HG02610 (cell line): ENCODE data around the gene PUSL1.

Experiments
- ATAC-seq: cut with Tn5 transposase; IDR thresholded peaks from one replicate; pipeline ENCODE4 v1.9.1; 2021; ENCODE audit warnings: mild to moderate bottlenecking, moderate library complexity; ENCODE audit not compliant: unreplicated experiment

The PUSL1 gene

DNA sequence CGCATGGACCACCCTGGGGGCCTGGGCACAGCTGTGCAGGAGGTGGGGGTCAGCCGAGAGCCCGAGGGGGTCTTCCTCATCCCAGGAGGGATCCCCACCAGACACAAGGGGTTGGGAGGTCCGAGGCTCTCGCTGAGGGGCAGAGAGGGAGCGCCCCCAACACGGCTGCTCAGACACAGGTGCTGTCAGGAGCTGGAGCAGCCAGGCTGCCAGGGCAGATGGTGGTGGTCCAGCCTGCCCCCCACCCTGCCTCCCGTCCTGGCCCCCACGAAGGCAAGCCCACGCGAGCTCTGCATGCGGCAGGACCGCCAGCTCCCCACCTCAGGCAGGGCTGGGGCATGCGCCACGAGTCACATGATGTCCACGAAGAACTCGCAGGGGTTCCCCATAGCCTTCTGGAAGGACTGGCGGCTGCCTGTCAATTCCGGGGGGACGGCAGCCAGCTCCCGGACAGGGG, 27.4 kb downstream of the PUSL1 start:
- ATAC-seq, result no peak

DNA sequence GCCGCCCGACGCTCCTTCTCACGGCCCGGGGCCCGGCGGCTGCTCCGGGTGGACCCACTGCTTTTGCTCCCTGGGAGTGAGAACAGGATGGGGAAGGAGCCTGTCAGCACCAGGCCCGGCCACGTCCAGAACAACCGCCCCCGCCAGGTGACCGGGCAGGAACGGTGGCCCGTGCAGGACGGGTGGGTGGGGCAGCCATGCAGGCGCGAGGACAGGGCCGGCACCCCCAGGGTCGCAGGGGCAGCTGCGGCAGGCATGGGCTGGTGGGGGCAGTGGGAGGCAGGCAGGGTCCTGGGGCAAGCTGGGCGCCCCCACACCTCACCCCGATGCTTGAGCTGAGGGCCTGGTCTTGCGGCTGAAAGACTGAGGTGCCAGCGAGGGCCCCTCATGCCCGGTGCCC, 28.0 kb downstream of the PUSL1 start:
- ATAC-seq, result no peak

DNA sequence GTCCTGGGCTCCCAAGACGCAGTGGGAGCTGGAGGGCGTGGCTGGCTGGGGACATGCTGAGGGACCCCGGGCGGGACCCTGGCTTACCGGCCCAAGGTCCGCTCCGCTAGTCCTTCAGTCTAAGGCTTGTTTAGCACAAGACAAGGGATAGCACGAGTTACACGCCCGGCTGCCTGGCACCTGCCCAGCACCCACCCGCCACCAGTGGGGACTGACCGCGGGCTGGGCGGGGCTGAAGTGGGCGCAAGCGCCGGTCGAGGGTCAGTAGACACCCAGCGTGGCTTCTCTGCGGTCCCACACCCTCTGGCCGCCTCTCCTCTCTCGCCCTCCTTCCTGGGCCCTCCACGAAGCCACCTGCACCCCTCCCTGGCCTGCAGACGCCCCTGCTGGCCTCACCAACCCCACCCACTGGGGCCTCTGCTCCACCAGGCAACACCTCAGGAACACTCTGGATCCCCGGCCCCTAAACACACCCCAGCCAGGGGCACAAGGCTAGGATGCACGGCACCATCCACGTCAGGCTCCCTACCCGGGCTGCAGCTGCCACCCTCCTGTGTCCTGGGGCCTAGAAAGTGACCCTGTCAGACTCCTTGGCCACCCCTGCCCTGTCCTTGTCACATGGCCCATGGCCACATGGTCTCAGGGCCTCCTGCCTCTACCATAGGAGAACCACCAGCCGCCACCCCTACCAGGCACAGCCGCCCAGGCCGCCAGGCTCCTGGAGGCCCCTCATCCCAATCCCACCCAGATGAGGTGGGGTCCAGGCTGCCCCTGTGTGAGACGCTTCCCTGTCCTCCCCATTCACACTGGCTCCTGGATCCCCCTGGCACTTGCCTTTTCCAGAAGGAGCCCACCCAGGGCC, 28.8 kb downstream of the PUSL1 start:
- no peak for ATAC-seq

DNA sequence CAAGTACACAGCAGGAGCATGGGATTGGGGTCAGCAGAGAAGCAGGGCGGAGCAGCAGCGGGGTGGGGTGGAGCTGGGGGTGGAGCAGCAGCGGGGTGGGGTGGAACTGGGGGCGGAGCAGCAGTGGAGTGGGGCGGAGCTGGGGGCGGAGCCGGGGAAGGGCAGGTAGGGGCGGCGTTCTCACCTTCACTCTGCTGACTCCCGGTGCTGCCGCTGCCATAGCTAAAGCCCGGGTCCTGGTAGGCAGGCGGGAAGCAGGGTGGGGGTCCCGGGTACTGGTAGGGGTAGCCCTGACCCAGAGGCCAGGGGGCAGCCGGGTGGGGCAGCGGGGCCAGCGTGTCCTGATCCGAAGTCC, 29.4 kb downstream of the PUSL1 start:
- no peak for ATAC-seq

DNA sequence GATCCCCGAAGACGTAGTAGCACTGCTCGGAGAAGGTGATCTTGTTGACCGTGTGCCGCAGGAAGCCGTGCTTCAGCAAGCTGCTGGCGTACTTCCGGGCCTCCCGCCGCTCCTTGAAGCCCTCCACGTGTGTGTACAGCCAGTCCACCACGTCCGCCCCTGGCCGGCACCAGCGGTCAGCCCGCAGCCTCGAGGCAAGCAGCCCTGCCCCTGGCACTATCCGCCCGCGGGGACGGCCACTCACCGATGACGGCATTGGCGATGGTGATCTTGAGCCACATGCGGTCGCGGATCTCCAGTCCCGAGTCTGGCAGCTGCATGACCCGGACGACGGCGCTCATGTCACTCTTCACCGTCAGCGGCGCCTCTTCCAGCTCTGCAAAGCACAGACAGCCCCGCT, 29.9 kb downstream of the PUSL1 start:
- no peak for ATAC-seq

DNA sequence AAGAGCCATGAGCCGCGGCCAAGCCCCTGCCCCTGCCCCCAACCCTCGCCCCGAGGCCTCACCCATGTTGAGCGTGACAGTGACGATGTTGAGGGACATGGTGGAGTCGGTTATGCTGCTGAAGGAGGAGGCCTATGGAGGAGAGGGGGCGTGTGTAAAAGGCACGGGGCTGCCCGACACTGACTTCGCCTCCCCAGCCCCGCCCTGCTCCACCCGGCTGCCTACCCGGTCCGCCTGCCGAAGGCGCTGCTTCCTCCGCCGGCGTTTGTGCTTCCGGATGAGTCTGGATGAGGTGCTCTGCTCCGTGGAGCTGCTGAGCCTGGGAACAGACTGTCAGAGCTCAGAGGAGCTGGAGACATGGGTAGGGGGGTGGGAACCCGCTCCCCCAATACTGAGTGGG, 31.8 kb downstream of the PUSL1 start:
- ATAC-seq, result no peak

DNA sequence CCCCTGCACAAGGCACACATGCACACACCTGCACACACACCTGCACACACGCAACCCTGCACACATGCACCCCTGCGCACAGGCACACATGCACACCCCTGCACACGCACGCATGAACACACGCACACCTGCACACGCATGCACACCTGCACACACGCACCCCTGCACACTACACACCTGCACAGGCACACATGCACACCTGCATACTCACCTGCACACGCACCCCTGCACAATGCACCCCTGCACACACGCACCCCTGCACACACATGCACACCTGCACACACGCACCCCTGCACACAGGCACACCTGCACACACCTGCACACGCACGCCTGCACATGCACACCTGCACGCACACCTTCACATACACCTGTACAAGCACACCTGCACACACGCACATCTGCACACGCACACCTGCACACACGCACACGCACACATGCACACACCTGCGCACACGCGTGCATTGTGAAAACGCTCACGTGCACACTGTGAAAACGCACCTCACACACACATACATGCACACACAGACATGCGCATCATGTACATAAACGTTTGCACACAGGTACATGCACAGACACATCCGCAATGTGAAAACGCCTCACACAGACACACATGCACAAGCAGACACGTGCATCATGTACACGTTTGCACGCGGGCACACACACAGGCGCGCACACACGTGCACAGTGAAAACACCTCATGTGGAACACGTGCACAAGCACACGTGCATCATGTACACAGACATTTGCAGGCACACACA, 32.6 kb downstream of the PUSL1 start:
- no peak for ATAC-seq

DNA sequence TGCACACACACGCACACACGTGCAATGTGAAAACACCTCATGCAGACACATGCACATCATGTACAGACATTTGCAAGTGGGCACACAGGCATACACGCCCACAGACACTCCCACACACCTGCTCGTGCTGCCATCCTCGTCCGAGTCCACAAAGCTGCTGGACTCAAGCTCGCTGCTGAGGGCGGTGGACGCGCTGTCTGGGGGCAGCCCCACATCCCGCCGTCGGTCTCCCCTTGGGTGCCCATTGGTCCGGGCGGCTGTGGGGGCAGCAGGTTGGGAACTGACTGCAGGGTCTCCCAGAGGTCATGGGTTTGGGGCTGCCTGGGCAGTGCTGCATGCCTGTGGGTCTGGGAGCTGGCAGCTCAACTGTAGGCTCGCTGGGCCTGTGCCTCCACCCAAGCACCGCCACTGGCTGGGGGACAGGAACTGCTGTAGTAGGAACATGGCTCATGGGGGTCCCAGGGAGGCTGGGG, 33.2 kb downstream of the PUSL1 start:
- no peak for ATAC-seq

DNA sequence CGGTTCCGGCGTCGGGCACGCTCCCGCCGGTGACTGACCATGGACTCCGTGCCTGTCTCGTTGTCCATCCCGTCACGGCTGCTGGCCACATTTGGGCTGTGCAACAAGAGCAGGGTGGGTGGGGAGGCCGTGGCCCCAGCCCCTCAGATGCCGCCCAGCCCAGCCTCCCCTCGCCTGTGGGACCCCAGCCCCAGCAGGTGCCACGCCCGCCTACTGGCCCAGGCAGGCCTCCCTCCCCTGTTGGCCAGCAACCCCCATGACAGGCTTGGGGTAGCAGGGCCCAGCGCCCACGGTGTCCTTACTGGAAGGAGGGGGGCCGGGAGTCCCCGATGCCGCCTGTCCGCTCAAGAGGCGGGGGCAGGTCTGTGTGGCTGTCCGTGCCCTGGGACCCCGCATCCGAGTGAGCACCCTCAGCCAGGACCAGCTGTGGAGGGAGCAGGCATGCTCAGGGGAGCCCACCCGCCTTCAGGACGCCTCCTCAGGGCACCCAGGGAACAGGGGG, 33.7 kb downstream of the PUSL1 start:
- no peak for ATAC-seq

DNA sequence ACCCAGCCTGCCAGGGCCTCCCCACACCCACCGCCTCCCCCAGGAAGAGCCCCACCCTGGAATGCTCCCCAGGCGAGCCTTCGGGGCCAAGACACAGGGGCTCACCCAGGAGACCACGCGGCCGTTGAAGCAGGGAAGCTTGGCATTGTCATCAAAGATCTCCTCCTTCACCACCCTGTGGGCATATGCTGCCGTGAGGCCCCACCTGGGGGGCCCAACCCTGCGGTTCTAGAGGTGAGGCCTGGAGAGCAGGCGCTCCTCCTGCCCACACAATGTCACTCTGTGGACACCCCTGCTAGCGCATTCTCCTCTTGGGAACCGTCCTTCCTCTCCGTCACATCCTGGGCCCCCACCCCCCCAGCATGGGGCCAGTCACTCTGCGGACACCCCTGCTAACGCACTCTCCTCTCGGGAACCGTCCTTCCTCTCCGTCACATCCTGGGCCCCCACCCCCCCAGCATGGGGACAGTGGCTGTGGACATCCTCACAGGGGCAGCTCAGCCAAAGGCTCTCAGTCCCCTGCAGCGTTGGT, 34.3 kb downstream of the PUSL1 start:
- ATAC-seq, result no peak

DNA sequence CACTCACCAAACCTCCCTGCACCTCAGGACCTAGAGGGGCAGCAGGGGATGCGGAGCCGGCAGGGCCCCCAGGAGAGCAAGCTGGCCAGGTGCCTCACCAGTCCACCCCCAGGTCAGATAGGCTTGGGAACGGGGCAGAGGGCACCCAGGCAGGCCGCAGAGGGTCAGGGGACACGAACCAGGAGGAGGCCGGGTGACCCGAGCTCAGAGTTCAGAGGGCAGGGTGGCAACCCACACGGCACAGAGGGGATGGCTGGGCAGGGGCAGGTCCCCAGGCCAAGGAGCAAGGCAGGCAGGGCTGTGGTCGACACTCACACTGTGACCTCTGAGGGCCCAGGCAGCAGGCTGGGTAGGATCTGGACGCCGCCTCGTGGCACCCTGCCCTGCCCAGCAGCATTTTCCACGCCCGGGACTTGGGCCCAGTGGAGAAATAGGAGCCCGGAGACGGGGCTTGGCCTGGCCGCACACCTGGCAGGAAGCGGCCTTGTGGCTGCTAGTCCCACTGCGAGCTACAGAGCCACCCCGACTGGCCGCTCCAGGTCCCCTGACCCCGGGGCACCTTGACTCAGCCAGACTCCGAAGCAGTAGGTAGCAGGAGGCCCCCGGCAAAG, 35.5 kb downstream of the PUSL1 start:
- no peak for ATAC-seq

DNA sequence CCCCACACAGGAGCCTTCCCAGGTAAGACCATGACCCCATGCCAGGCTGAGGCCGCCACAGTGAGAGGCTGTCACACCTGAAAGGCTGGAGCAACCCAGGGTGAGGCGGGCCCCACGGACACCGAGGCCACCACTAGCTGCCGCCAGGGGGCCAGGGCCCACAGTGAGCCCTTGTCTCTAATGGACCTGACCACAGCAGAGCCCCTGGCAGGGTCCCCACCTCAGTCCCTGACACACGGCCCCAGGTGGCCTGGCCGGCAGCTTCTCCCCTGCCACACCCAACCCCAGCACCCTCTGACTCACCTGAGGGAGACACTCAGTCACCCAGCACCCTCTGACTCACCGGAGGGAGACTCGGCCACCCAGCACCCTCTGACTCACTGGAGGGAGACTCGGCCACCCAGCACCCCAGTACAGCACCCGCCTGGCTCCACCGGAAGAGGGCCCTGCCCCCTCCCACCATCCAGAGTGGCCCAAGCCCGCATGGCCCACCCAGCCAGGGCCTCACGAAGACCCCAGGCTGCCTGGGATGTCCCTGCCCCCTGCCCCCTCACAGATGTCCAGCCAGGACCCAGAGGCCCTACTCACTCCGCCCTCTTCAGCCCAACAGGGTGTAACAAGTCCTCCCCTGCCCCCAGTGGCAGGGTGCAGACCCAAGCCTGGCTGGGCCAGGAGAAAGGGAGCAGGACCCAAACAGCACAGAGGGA, 36.4 kb downstream of the PUSL1 start:
- no peak for ATAC-seq

DNA sequence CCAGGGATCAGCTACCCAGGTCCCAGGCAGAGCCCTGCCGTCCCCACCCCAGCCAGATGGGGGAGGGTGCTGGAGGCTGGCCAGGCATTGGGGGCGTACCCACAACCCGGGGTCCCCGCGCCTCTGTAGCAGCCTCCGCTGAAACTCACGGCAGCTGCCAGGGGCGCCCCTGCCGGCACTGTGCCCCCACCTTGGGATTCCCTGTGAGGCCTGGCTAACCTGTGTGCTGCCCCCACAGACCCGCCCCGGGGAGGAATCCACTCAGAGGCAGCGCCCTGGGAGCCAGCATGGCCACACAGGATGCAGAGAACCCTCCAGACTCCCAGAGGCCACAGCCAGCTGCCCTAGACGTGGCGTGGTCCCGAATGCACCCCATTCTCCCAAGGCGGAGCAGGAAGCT, 37.0 kb downstream of the PUSL1 start:
- no peak for ATAC-seq

DNA sequence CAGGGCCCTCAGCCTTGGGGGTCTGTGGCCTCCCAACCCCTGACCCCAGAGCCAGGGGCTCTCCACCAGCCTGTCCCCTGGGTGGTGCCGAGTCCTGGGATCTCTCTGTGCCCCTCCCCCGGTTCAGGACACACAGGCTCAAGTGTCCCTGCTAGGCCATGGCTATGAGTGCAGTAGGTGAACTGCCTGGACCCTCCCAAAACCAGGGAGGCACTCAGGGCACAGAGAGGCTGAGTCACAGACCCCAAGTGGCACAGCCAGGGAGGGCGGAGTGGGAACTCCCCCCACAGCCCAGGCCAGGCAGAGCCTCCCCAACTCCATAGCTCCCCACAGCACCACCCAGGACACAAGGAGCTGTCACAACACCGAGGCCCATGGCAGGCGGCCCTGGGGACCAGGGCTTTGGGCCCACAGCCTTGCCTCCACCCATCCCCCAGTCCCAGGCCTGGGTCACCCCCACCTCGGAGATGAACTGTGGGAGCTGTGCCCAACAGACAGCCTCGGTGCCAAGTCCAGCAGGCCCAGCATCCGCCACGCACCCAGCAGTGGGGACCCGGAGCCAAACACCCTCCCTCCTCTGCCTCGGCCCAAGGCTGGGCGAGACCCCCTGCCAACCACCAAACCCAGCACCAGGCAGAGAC, 37.6 kb downstream of the PUSL1 start:
- ATAC-seq, result no peak

DNA sequence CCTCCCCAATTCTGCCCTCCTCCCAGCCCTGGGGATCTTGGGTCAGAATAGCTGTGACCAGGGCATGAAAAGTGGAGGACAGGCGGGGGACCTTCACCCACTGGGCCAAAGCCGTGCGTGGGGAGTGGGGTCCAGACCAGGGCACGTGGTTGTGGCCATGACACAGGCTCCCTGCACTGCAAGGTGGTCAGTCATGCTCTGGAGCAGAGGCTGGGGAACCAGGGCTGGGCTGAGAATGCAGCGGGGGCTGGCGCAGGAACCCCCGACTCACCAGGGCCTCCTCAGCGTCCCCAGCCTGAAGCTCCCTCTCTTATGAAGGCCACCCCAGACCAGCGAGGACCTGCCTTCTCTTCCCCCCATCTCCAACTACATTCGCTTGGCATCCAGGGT, 38.1 kb downstream of the PUSL1 start:
- no peak for ATAC-seq

DNA sequence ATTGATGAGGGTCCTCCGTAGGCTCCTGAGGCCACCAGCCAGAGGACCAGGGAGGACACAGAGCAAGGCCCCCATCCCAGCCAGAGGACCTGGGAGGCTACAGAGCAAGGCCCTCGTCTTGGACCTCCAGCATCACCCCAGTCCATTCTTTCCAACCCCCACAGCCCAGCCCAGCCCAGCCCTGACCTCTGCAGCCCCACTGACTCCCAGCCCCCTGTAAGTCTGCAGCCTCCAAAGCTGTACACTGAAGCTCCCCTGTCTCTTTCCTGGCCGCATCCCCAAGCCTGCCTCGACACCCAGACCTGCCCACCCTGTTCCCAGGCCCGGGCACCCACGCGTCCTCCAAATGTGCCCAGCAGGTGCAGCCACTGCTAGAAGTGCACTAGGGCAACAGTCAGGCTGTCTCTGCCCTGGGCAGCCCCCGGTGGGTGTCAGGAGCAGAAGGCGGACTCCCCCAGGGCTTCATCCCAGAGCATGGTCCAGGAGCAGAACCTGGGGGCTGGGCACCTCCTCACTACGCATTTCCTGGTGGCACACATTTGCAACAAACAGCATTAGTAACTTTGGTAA, 38.7 kb downstream of the PUSL1 start:
- no peak for ATAC-seq

DNA sequence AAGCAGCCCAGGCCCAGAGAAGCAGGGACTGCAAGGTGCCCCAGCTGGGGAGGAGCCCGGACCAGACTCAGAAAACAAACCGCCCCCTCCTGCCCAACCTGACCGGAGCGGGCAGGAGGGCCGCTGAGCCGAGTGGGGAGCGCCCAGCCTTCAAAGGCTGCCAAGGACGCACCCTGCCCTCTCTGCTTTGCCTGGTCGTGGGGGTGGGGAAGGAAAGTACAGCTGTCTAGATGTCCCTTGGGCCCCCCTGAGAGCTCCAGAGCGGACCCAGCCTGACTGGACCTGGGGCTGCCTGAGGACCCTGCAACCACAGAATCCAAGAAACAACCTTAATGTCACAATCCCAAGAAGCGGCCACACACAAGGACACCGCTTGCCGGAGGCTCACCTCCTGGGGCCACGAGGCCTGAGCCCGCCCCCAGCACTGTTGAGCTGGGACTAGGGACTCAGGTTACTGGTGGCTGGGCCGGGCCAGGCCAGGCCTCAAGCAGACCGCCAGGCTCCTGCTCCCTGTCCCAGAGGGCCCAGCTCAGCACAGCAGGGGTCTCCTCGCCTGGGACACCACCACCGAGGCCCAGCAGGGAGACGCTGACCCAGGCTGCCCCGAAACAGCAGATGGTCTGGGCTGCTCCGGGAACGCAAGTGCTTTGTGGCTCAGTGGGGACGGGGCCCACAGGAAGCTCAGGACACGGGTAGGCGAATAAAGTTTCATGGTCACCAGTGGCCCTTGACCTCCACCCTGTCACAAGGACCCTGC, 39.4 kb downstream of the PUSL1 start:
- ATAC-seq, result no peak

DNA sequence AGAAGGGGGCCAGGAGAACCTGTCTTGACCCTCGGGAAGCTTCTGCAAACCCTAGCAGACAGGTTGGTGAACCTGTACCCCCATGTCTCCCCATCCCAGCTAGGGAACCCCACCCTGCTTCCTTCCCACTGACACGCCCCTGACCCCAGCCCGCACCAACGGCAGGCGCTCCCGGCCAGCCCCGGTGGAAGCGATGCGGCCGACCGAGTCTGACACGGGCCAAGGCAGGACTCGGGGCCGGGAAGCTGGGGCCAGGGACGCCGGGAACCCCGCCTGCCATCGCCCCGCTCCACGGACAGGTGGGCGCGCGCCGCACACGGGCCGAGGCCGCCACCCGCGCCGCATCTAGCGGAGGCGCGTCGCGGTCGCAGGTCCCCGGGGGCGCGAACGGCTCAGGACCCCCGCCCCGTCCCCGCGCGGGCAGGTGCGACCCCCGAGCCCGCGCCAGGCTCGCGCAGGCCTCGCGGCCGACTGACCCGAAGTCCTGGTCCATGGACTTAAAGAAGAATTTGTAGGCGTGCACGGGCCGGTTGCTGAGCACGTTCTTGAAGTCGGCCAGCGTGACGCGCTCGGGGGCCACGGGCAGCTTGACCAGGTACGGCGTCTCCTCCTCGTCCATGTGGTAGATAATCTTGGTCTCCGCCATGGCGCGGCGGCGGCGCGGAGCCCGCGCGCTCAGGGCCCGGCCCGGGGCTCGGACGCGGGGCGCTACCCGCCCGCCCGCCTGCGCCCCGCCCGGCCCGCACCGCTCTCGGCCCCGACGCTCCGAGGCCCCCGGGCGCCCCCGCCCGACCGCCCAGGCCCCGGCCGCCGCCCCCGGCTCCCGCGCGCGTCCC, 40.2 kb downstream of the PUSL1 start:
- ATAC-seq, result peak; percentile 31
